Fibroblast of lung (primary cell): ENCODE data around the gene ACAP3.

ENCODE experiments used
- EZH2 ChIP-seq: IDR thresholded peaks from 2 replicates; pipeline ENCODE4 v1.5.1; 2012; ENCODE audit warnings: low read length, control low read depth, mild to moderate bottlenecking; ENCODE audit errors: missing control alignments
- TF ChIP-seq, protein P1 (sequence below), 2 donors: IDR thresholded peaks in 1 of 2; conservative IDR thresholded peaks in 1 of 2; 1 replicate in 1 of 2; 2 replicates in 1 of 2; pipeline ENCODE4 v1.5.1; 2011 to 2012; ENCODE audit warnings: low read length in 2 of 2, control low read depth in 1 of 2, inconsistent platforms in 1 of 2, low read depth in 1 of 2, mild to moderate bottlenecking in 1 of 2

DNA sequence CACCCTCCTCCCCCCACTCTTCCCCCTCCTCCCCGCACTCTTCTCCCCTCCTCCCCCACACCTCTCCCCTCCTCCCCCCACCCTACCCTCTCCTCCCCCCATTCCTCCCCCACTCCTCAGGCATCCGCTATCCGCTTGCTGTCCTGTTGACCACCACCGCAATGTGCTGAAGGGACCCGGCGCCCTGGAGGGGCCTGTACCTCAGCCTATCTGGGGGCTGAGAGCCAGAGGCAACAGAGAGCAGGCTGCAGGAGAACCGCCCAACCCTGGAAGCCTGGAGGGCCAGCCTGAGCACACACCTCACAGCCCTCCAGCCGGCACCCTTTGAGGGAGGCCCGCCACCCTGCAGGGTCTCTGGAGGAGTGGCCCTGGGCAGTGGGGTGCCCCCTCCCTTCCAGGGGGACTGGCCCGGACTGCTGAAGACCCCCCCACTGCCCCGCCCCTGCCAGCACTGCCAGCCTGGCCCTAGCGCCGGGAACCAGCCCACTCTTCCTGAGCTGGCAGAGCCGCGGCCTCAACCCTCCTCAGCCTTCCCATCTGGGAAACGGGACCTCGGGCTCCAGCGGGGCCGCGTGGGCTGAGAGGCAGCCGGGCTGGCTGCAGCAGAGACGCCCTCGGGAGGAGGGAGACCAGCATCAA, 62.4 kb downstream of the ACAP3 start:
- TF ChIP-seq, protein P1, sequence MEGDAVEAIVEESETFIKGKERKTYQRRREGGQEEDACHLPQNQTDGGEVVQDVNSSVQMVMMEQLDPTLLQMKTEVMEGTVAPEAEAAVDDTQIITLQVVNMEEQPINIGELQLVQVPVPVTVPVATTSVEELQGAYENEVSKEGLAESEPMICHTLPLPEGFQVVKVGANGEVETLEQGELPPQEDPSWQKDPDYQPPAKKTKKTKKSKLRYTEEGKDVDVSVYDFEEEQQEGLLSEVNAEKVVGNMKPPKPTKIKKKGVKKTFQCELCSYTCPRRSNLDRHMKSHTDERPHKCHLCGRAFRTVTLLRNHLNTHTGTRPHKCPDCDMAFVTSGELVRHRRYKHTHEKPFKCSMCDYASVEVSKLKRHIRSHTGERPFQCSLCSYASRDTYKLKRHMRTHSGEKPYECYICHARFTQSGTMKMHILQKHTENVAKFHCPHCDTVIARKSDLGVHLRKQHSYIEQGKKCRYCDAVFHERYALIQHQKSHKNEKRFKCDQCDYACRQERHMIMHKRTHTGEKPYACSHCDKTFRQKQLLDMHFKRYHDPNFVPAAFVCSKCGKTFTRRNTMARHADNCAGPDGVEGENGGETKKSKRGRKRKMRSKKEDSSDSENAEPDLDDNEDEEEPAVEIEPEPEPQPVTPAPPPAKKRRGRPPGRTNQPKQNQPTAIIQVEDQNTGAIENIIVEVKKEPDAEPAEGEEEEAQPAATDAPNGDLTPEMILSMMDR (conservative IDR thresholded peaks at IDR 0.05 in 1 of 2, IDR thresholded peaks at IDR 0.05 in 1 of 2; ENCODE audit: low read depth in 1 of 2, low read length in 2 of 2), result no peak
- no peak for TF ChIP-seq EZH2
